Heart right ventricle (tissue), 16 donors: ENCODE data around the gene ACOXL. TPM values are rescaled to one million over a fixed set of nuclear protein-coding genes. Genes with fewer than 3 reads are reported as not detected.

Experiments used
- ATAC-seq, 8 donors: fragments of 200-7000 bp; cut with Tn5 transposase; one replicate each; pipeline ENCODE4 v1.9.1; 2020; ENCODE audit warnings: mild to moderate bottlenecking in 8 of 8, moderate library complexity in 8 of 8, moderate number of reproducible peaks in 1 of 8
- DNase-seq, 2 donors: peaks; one replicate each; pipeline ENCODE4 v3.0.0-alpha.2; 2020
- H3K27ac ChIP-seq, 10 donors: fragments of 200-600 bp; sonication (generic) in 2 of 10; one replicate each; pipeline versions ENCODE4 v1.5.0 to v1.8.0; 2020 to 2022; ENCODE audit warnings: mild to moderate bottlenecking in 3 of 10
- H3K27me3 ChIP-seq, 7 donors: fragments of 200-600 bp; one replicate each; pipeline ENCODE4 v1.8.0; 2021 to 2022; ENCODE audit warnings: mild to moderate bottlenecking in 2 of 7
- H3K36me3 ChIP-seq, 9 donors: fragments of 200-600 bp; sonication (generic) in 1 of 9; one replicate each; pipeline versions ENCODE4 v1.5.0 to v1.8.0; 2020 to 2022; ENCODE audit warnings: mild to moderate bottlenecking in 2 of 9
- H3K4me1 ChIP-seq, 9 donors: fragments of 200-600 bp; sonication (generic) in 1 of 9; one replicate each; pipeline versions ENCODE4 v1.5.0 to v1.8.0; 2020 to 2022; ENCODE audit warnings: mild to moderate bottlenecking in 4 of 9
- H3K4me3 ChIP-seq, 10 donors: fragments of 200-600 bp; sonication (generic) in 2 of 10; one replicate each; pipeline versions ENCODE4 v1.5.0 to v1.8.0; 2020 to 2022; ENCODE audit warnings: mild to moderate bottlenecking in 7 of 10, moderate library complexity in 2 of 10
- H3K9me3 ChIP-seq, 11 donors: fragments of 200-600 bp in 10 of 11; sonication (generic) in 2 of 11; one replicate each; pipeline versions ENCODE4 v1.5.0 to v1.8.0; 2013 to 2022; ENCODE audit warnings: mild to moderate bottlenecking in 2 of 11, control low read depth in 1 of 11, moderate library complexity in 1 of 11
- CTCF ChIP-seq, 9 donors: fragments of 200-600 bp; sonication (generic) in 2 of 9; IDR thresholded peaks; one replicate each; pipeline versions ENCODE4 v1.5.0 to v1.8.0; 2021 to 2022; ENCODE audit warnings: antibody characterized with exemption in 9 of 9, mild to moderate bottlenecking in 5 of 9, moderate library complexity in 1 of 9
- WGBS, 2 donors: extraction: QIAGEN DNeasy Blood & Tissue Kit; methylation state at CpG; one replicate each; pipeline ENCODE4 v1.1.7; 2013; ENCODE audit warnings: inconsistent platforms in 1 of 2; 5-methylcytosine and 5-hydroxymethylcytosine counted together
- intact Hi-C, 10 donors: fragments of 100-400 bp; cut with DNase I; formaldehyde crosslinking; loops; one replicate each; pipeline versions ENCODE4 v1.11.1 to v1.14.2; 2022
- polyA plus RNA-seq, 2 donors: library from polyadenylated mRNA; stranded (reverse); fragments of 200-250 nt; gene quantifications; one replicate each; pipeline ENCODE4 v1.2.3, GENCODE V29; 2013
- total RNA-seq, 10 donors: library from RNA; stranded (reverse); fragmentation: NEBNext Ultra II Directional in 3 of 10; extraction: Animal tissue kit (Norgen Biotek cat#: 25700) in 3 of 10; gene quantifications; one replicate each; pipeline versions ENCODE4 v1.2.1 to v1.2.4, GENCODE V29; 2021 to 2023
- donor health status: Arrhythmogenic right ventricular cardiomyopathy.
- donor health status: ischemic (EF 13 %, LVEDD 7.1; RV severe dilation, severe dysfunction).
- donor health status: healthy with polysubstance abuse.
- donor health status: DM: no; HTN: yes; CAD: no.
- donor health status: DM: no; HTN: no; CAD: no.
- donor health status: ischemic (EF 25% LVEDD 6.9; RV normal size, moderate dysfunction).
- donor health status: ischemic (EF 25% LVEDD 5.7; RV mildly dilated, moderate dysfunction).
- donor health status: healthy.
- donor health status: DM: yes; HTN: yes; CAD: no.
- donor health status: Ischemic cardiomyopathy.
- donor health status: ischemic (EF 35%, LVEDD 5.7; RV mildly dilated, moderate dysfunction).
- donor health status: nonischemic (EF 11% LVEDD 7.7; RV severe dilation, severe dysfunction).
- donor health status: DM: yes; HTN: yes; CAD: no.
- donor health status: PGD.
- donor health status: ischemic (EF 29% LVEDD 5.4; RV normal size, mild dysfunction).
- donor health status: nonischemic (EF 23%, LVEDD 6.1; RV moderate dilation, normal function).

The ACOXL gene
- total and polyA plus RNA-seq, 12 donors: not detected

DNA sequence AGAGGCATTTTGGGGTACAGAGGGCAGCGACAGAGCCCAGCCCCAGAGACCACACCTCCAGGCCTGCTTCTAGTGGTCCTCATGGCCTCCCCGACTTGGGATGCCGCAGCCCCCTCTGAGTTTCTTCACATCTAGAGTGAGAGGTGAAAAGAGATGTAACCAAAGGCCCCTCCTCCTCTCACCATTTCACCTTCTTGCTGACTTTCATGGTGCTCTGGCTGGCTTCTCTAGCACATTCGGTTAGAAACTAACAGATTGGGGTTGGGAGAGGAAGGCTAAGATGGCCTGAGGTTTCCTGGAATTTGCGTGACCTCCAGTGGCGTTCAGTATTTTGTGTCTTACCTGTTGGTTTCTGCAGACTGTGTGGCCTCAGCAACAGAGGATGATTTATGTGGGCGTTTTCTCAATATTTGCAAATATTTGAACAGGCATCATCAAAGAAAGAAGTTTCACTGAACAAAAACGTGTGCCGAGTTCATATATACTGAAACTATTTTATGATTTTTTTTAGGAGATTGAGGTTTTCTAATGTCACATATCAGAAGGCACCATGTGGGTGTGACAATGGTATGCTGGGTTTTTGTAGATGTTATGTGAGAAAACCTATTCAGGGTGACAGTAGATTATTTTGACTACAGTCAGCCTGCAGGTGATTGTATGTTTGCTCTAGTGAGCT is 318.5 kb downstream of the ACOXL start:
- peaks cover 0 to 5% (median 0%) of the 10 kb centered on the region in 7 donors for H3K27me3 ChIP-seq
- DNase-seq (no peak), ATAC-seq (no peak)
- no peaks in the 10 kb centered on the region for H3K9me3 ChIP-seq
- H3K36me3 ChIP-seq: no peaks in the 10 kb centered on the region
- H3K4me3 ChIP-seq: no peak overlapping the region
- intact Hi-C loops: no loop called here
- peaks cover 0 to 3% (median 0%) of the 10 kb centered on the region in 9 donors for H3K4me1 ChIP-seq
- 91% methylated on average over 9 of the region's 9 CpGs for WGBS, 2 donors
- no peak overlapping the region for H3K27ac ChIP-seq
- TF ChIP-seq CTCF (IDR thresholded peaks at IDR 0.05): no peak

DNA sequence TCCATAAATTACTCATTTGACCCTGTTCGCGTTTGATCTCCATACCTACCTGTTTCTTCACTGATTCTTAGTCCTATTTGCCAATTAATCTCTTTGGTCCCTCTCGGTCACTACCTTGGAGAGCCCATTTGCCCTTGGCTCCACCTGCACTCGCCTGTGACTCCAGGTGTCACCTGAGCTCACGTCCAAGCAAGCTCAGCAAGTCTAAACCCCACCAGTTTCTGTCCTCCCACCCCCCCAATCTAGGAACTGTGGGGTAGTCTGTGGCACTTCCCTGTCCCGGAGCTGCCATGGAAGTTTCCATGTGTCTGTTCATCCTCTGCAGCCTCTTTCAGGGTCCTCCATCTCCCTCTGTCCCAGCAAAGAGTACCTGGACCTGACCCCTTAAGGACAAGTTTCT is 320.2 kb downstream of the ACOXL start:
- Histone ChIP-seq H3K27me3 (peaks cover 0 to 5% (median 0%) of the 10 kb centered on the region in 7 donors), H3K4me3 (no peak overlapping the region), H3K36me3 (no peaks in the 10 kb centered on the region), H3K9me3 (no peaks in the 10 kb centered on the region), H3K4me1 (peaks cover 0 to 3% (median 0%) of the 10 kb centered on the region in 9 donors), H3K27ac (no peak overlapping the region)
- intact Hi-C loops: no loop called here
- no peak for TF ChIP-seq CTCF (IDR thresholded peaks at IDR 0.05)
- no peak for DNase-seq
- no peak for ATAC-seq
- 91 to 95% methylated on average over 6 of the region's 6 CpGs for WGBS, 2 donors

- H3K36me3 ChIP-seq: no peaks in the 10 kb centered on the region
- H3K4me3 ChIP-seq: no peak overlapping the region
- H3K4me1 ChIP-seq: peaks cover 0 to 3% (median 0%) of the 10 kb centered on the region in 9 donors
- H3K9me3 ChIP-seq: no peaks in the 10 kb centered on the region
- ATAC-seq (peak in 4 of 8 donors; percentile 49 to 72 (median 58)), DNase-seq (no peak)
- no peak for TF ChIP-seq CTCF (IDR thresholded peaks at IDR 0.05)
- intact Hi-C loops: no loop called here
- WGBS, 2 donors: 60 to 71% methylated on average over 1 of the region's 1 CpG
- H3K27ac ChIP-seq: no peak overlapping the region
- H3K27me3 ChIP-seq: peaks cover 0 to 5% (median 0%) of the 10 kb centered on the region in 7 donors
Measured at GRCh38 chr2:111053266-111053665, 320.9 kb downstream of the ACOXL start.

GRCh38 chr2:111053825-111054515 is 321.6 kb downstream of the ACOXL start:
- DNase-seq (no peak), ATAC-seq (peak in 4 of 8 donors; percentile 15 to 47 (median 38))
- no peaks in the 10 kb centered on the region for H3K36me3 ChIP-seq
- WGBS, 2 donors: 85% methylated on average over 5 of the region's 5 CpGs
- H3K27me3 ChIP-seq: peaks cover 0 to 5% (median 0%) of the 10 kb centered on the region in 7 donors
- no peak overlapping the region for H3K4me3 ChIP-seq
- intact Hi-C loops: no loop called here
- no peaks in the 10 kb centered on the region for H3K9me3 ChIP-seq
- H3K27ac ChIP-seq: no peak overlapping the region
- no peak for TF ChIP-seq CTCF (IDR thresholded peaks at IDR 0.05)
- H3K4me1 ChIP-seq: peaks cover 0 to 3% (median 0%) of the 10 kb centered on the region in 9 donors
